GM12878 (cell line): ENCODE results near the gene CCDC194. TPM values are rescaled to one million over a fixed set of nuclear protein-coding genes. Genes with fewer than 3 reads are reported as not detected.

Experiments
- ATAC-seq: fragments of 200-7000 bp; cut with Tn5 transposase; 3 replicates; pipeline ENCODE4 v1.9.1; 2020; ENCODE audit warnings: mild to moderate bottlenecking, moderate library complexity
- BruUV-seq: library from RNA; stranded (reverse); fragments of 400-500 nt; replicated peaks from 2 replicates; lab custom pipeline; 2021; lab: Mats Ljungman, UMichigan
- CTCF ChIA-PET: fragments of 300-600 bp; sonication (Branson Sonifier 250); formaldehyde crosslinking; extraction: SDS; loops from one replicate; lab custom pipeline; 2021; ENCODE audit warnings: inconsistent platforms; lab: Yijun Ruan, JAX
- POLR2A ChIA-PET: fragments of 350-600 bp; formaldehyde crosslinking; extraction: SDS; loops from one replicate; lab custom pipeline; 2021; ENCODE audit warnings: inconsistent platforms; lab: Charles Lee
- RAD21 ChIA-PET: fragments of 300-600 bp; sonication (Branson Sonifier 250); formaldehyde crosslinking; loops from one replicate; lab custom pipeline; 2023; ENCODE audit warnings: antibody characterized with exemption; ENCODE audit not compliant: unreplicated experiment; lab: Charles Lee
- SMC1A ChIA-PET: fragments of 300-600 bp; sonication (Branson Sonifier 250); formaldehyde crosslinking; loops from one replicate; lab custom pipeline; 2023; ENCODE audit not compliant: unreplicated experiment, uncharacterized antibody; lab: Charles Lee
- DNase-seq: peaks from one replicate; pipeline ENCODE4 v3.0.0-alpha.2; 2011; ENCODE audit warnings: low read depth, low spot score
- FAIRE-seq: peaks from 3 replicates; lab custom pipeline; 2011; peaks lifted over from hg19 to GRCh38; lab: Jason Lieb, UNC
- H2AFZ ChIP-seq: 2 replicates; pipeline ENCODE4 v1.6.0; 2011; ENCODE audit warnings: low read depth, low read length, control low read depth; ENCODE audit not compliant: control insufficient read depth
- H3K27ac ChIP-seq: 2 replicates; pipeline ENCODE4 v1.5.1; 2011; ENCODE audit warnings: control low read depth; ENCODE audit not compliant: control insufficient read depth, insufficient read depth
- H3K27me3 ChIP-seq, 2 experiments: replicated peaks in 1 of 2; 2 replicates each; pipeline versions ENCODE4 v1.6.0 to v1.6.1; 2011; ENCODE audit warnings: low read length in 1 of 2; ENCODE audit not compliant: control insufficient read depth in 2 of 2, insufficient read depth in 2 of 2
- H3K36me3 ChIP-seq, 2 experiments: 2 replicates each; pipeline ENCODE4 v1.5.1; 2011; ENCODE audit warnings: low read length in 1 of 2; ENCODE audit not compliant: control insufficient read depth in 2 of 2, insufficient read depth in 2 of 2
- H3K4me1 ChIP-seq: 2 replicates; pipeline ENCODE4 v1.6.1; 2011; ENCODE audit warnings: mild to moderate bottlenecking, low read length, moderate library complexity, mixed read lengths; ENCODE audit not compliant: control insufficient read depth, insufficient read depth
- H3K4me2 ChIP-seq: 2 replicates; pipeline ENCODE4 v1.6.0; 2011; ENCODE audit warnings: control low read depth; ENCODE audit not compliant: control insufficient read depth, insufficient read depth
- H3K4me3 ChIP-seq: fragments of 200-600 bp; sonication (generic); 2 replicates; pipeline ENCODE4 v1.5.1; 2016
- H3K79me2 ChIP-seq: 2 replicates; pipeline ENCODE4 v1.6.0; 2011; ENCODE audit warnings: low read length; ENCODE audit not compliant: control insufficient read depth, insufficient read depth
- H3K9ac ChIP-seq: 2 replicates; pipeline ENCODE4 v1.8.0; 2011; ENCODE audit warnings: low read length, control low read depth, mixed read lengths; ENCODE audit not compliant: control insufficient read depth, insufficient read depth
- H3K9me3 ChIP-seq: replicated peaks from 3 replicates; pipeline ENCODE4 v1.5.1; 2011; ENCODE audit warnings: mild to moderate bottlenecking, low read length; ENCODE audit not compliant: control insufficient read depth, insufficient read depth
- H4K20me1 ChIP-seq: 2 replicates; pipeline ENCODE4 v1.6.0; 2011; ENCODE audit not compliant: control insufficient read depth, insufficient read depth
- BCLAF1 ChIP-seq: fragments of 450-650 bp; IDR thresholded peaks from 2 replicates; pipeline ENCODE4 v1.6.1; 2017; ENCODE audit warnings: antibody characterized with exemption, mild to moderate bottlenecking, moderate library complexity
- ETV6 ChIP-seq, 2 experiments: fragments of 450-650 bp in 1 of 2; IDR thresholded peaks in 1 of 2; conservative IDR thresholded peaks in 1 of 2; 2 replicates each; pipeline ENCODE4 v1.6.1; 2014; ENCODE audit warnings: antibody characterized with exemption in 1 of 2, borderline replicate concordance in 1 of 2, low read depth in 1 of 2, mild to moderate bottlenecking in 1 of 2, moderate library complexity in 1 of 2
- IRF5 ChIP-seq: fragments of 450-650 bp; IDR thresholded peaks from 2 replicates; pipeline ENCODE4 v1.6.1; 2017; ENCODE audit warnings: borderline replicate concordance
- KAT2A ChIP-seq: conservative IDR thresholded peaks from 2 replicates; pipeline ENCODE4 v1.6.1; 2011; ENCODE audit warnings: low read depth, low read length; ENCODE audit not compliant: control insufficient read depth
- MTA3 ChIP-seq: IDR thresholded peaks from 2 replicates; pipeline ENCODE4 v1.6.1; 2012; ENCODE audit warnings: low read length, inconsistent platforms, borderline replicate concordance
- PAX5 ChIP-seq: IDR thresholded peaks from 2 replicates; pipeline ENCODE4 v1.6.1; 2011; ENCODE audit warnings: low read depth, low read length, borderline replicate concordance
- PKNOX1 ChIP-seq: fragments of 450-650 bp; IDR thresholded peaks from 2 replicates; pipeline ENCODE4 v1.6.1; 2016; ENCODE audit warnings: mild to moderate bottlenecking
- PRDM15 ChIP-seq: fragments of 450-650 bp; formaldehyde crosslinking; IDR thresholded peaks from 2 replicates; pipeline ENCODE4 v1.4.0; 2020; ENCODE audit warnings: mild to moderate bottlenecking, moderate library complexity
- RAD21 ChIP-seq: IDR thresholded peaks from 2 replicates; pipeline ENCODE4 v1.6.1; 2011; ENCODE audit warnings: mild to moderate bottlenecking, low read depth, low read length, moderate library complexity; ENCODE audit not compliant: insufficient read depth
- WGBS: methylation state at CpG from one replicate; pipeline ENCODE4 v1.1.6; 2016; ENCODE audit warnings: low lambda C conversion rate; ENCODE audit not compliant: insufficient replicate concordance, insufficient coverage; ENCODE audit errors: missing lambda C conversion rate; 5-methylcytosine and 5-hydroxymethylcytosine counted together
- in situ Hi-C: fragments of 300-500 bp; cut with MboI; formaldehyde crosslinking; loops from 9 replicates; pipeline ENCODE4 v1.14.3; 2018; ENCODE audit warnings: mixed read lengths
- intact Hi-C: fragments of 100-400 bp; cut with micrococcal nuclease; formaldehyde crosslinking; loops from one replicate; pipeline ENCODE4 v1.14.2; 2022; ENCODE audit not compliant: unreplicated experiment
- polyA plus RNA-seq, 11 experiments: library from polyadenylated mRNA; depleted of rRNA in 4 of 11; unstranded in 6 of 11; stranded (reverse) in 5 of 11; fragments of >200 nt; fragmentation: Nextera tagmentation in 4 of 11; fragmentation: Illumina TruSeq in 1 of 11; extraction: Ambion mirVana in 4 of 11; extraction: Trizol in 1 of 11; gene quantifications; 1 replicate in 1 of 11; 2 replicates in 10 of 11; pipeline versions ENCODE4 v1.2.1 to v1.2.3, GENCODE V29; 2011 to 2016; ENCODE audit warnings: inconsistent platforms in 2 of 11, missing spikeins in 2 of 11, low read depth in 1 of 11
- total RNA-seq, 4 experiments: library from RNA; depleted of rRNA in 3 of 4; stranded (reverse); fragments of >200 nt in 3 of 4; fragmentation: Illumina TruSeq in 1 of 4; extraction: Trizol in 1 of 4; gene quantifications; 2 replicates each; pipeline versions ENCODE4 v1.2.1 to v1.2.3, GENCODE V29; 2013 to 2021

Gene CCDC194
- total and polyA plus RNA-seq, 10 of the 15 experiments (the other 5 are each of a cell fraction or from before 2014, with no cell fraction given), result 0.07 to 3.4 (median 0.97) TPM

GRCh38 chr19:17357078-17357666, 36.8 kb downstream of the CCDC194 start:
- ChIA-PET POLR2A (interaction anchor here (0.6 kb wide), 1 partner anchor 280 kb away, joined by 4 read pairs; no protein-coding TSS in a partner anchor), SMC1A (interaction anchor here (1.2 kb wide), 1 partner anchor 14 kb away, joined by 3 read pairs; no protein-coding TSS in a partner anchor)
- TF ChIP-seq PRDM15 (CRISPR knock-in tag) (no peak), PKNOX1 (no peak), IRF5 (no peak), KAT2A (no peak), ETV6 (conservative IDR thresholded peaks at IDR 0.05 in 1 of 2, IDR thresholded peaks at IDR 0.05 in 1 of 2; ENCODE audit: borderline replicate concordance in 1 of 2, low read depth in 1 of 2) (no peak), PAX5 (no peak), MTA3 (no peak), BCLAF1 (no peak), RAD21 (no peak)
- TF ChIP-seq, all 136 proteins: peak for 0
- H3K9me3 ChIP-seq, result no peaks in the 10 kb centered on the region
- in situ Hi-C loops (no loop called here), intact Hi-C loops (no loop called here)
- no peaks in the 10 kb centered on the region for H3K27me3 ChIP-seq
- WGBS, result 52% methylated on average over 7 of the region's 7 CpGs
- ChIA-PET RAD21 (no interaction called here), CTCF (interaction anchor here (1.2 to 3.0 kb wide), 3 partner anchors 10 to 37 kb away, joined by 3 to 11 read pairs (median 7); partner anchors contain the start of gene CCDC194)
- ATAC-seq, result no peak
- H3K4me3 ChIP-seq, result no peak overlapping the region
- H3K4me1 ChIP-seq, result no peaks in the 10 kb centered on the region
- no peaks in the 10 kb centered on the region for H3K79me2 ChIP-seq
- H4K20me1 ChIP-seq, result no peaks in the 10 kb centered on the region
- no peak overlapping the region for H2AFZ ChIP-seq
- FAIRE-seq, result no peak
- no peaks in the 10 kb centered on the region for H3K36me3 ChIP-seq
- no peak overlapping the region for H3K9ac ChIP-seq
- no peak for DNase-seq
- H3K27ac ChIP-seq, result no peak overlapping the region
- no TSS peak for BruUV-seq
- H3K4me2 ChIP-seq, result no peak overlapping the region
